GM21367 (cell line): ENCODE results near the gene CDIPT.
"Not testable (repeated sequence)": the region's sequence is repeated elsewhere in the genome, so short reads cannot be mapped to it uniquely, and the experiment has no call there.

Experiments used
- ATAC-seq: cut with Tn5 transposase; IDR thresholded peaks from one replicate; pipeline ENCODE4 v1.9.1; 2021; ENCODE audit not compliant: unreplicated experiment

The CDIPT gene

GRCh38 chr16:29862884-29863668 lies at the start of gene CDIPT:
CDIPT (minus strand) TSS chr16:29863226; CDS start chr16:29862857, 369 bp downstream.
- peak; percentile 71 for ATAC-seq

GRCh38 chr16:29912087-29912486 lies 49.1 kb upstream of the CDIPT start:
- ATAC-seq, result no peak

DNA sequence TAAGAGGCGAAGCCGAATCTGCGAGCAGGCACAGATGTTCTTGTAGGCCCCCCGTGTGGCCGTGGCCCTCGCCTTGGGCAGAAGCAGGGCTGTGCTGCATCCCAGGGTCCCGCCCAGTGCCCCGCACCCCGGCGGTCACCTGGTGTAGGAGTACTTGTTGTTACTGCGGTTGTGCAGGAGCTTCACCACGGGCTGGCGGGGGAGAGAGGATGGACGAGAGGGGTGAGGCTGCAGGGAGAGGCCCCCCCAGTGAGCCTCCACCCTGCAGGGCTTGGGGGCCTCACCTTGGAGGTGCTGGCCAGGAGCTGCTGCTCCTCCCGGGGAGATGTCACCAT lies 48.6 kb upstream of the CDIPT start:
- ATAC-seq, result no peak

- ATAC-seq, result no peak
These were observed 48.0 kb upstream of the CDIPT start for GRCh38 chr16:29910819-29911675.

- not testable (repeated sequence) for ATAC-seq
These were observed 46.8 kb upstream of the CDIPT start for GRCh38 chr16:29909851-29910250.

DNA sequence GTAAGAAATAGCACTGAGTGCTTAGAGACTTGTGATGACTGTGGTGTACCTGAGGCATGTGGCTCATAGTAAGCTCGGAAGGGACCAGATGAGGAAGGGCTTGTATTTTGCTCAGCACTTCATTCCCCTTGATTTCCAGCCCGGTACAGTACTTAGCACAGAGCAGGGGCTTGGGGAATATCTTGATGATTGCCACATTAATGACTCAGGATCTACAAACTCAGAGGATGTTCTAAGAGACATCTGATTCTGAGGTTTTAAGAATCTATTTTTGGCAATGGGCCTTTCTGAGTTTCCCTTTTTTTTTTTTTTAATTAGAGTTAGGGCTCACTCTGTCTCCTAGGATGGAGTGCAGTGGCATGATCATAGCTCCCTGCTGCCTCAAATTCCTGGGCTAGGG lies 46.4 kb upstream of the CDIPT start:
- ATAC-seq, result no peak

GRCh38 chr16:29908719-29909220 lies 45.7 kb upstream of the CDIPT start:
- ATAC-seq, result no peak

DNA sequence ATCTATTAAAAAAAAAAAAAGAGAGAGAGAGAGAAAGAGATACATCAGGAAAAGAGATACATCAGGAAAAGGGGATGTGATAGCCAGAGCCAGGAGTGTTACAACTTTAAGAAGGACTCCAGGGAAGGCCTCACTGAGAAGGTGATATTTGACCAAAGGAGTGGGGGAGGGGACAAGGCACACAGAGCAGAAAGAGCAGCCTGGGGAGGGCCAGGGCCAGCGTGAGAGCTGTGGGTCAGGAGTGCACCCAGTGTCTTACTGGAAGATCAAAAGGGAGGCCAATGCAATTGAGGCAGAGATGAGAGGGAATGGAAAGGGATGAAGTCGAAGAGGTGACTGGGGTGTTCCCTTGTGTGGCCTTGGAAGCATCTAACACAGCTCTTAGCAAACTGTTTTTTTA lies 44.9 kb upstream of the CDIPT start:
- no peak for ATAC-seq

DNA sequence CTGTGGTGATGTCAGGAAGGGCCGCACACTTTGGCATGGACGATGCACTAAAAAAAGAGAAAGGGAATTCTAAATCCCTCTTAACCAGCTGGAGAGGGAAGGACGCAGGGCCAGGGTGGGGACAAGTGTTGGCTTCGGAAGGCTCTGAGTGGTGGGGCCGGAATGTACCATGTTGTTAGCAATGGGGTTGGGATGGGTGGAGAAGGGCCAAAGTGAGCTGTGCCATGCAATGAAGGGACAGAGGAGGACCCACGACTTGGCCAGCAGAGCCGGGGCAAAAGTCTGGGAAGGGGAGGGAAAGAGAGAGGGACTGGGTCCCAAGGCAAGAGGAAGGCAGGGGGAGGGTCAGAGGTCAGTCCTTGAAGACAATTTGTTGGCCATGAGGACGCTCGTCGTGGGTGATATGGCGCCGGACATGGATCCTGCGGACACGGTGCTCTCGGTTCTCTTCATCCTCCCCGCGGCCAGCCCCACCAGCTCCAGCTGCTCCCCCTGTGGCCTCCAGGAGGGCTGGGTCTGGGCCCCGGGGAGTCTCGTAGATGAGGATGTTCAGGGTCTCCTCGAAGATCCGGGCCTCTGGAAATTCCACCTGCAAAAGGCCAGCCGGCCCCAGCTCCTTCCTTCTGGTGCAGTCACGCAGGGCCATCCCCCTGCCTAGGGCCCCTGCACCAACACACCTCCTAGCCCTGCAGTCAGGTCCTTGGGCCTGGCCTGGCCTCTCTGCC lies 43.7 kb upstream of the CDIPT start:
- ATAC-seq, result no peak

- ATAC-seq, result no peak
These were observed 42.6 kb upstream of the CDIPT start for GRCh38 chr16:29905668-29906067.

DNA sequence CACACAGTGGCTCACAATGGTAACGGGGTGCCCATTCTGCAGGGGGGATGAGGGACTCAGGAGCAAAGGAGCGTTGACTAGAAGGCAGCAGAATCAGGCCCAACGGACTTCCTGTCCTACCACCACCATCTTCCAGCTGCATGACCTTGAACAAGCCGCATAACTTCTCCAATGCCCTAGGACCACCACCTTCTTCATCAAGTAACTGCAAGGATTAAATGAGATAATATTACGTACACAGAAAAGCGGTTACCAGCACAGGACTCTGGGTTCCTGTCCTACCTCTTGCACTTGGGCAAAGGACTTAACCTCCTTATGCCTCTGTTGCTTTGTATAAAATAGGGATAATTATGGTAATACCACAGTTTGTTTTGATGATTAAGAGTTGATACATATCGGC lies 41.9 kb upstream of the CDIPT start:
- no peak for ATAC-seq

- no peak for ATAC-seq
These were observed 40.6 kb upstream of the CDIPT start for GRCh38 chr16:29903590-29903989.

DNA sequence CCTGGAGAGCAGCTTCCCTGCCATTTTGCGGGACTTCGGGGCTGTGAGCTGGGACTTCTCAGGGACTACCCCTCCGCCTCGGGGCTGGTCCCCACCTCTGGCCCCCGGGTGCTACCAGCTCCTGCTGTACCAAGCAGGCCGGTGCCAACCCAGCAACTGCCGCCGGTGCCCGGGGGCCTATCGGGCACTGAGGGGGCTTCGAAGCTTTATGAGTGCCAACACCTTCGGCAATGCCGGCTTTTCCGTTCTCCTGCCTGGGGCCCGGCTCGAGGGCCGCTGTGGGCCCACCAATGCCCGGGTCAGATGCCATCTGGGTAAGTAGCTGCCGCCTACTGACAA lies 38.5 kb upstream of the CDIPT start:
- ATAC-seq, result no peak

GRCh38 chr16:29900888-29901606 lies 38.0 kb upstream of the CDIPT start:
- no peak for ATAC-seq

- ATAC-seq, result no peak
These were observed 37.3 kb upstream of the CDIPT start, which contains the start of gene ASPHD1 for GRCh38 chr16:29900102-29900887. ASPHD1 (plus strand) TSS chr16:29900488; CDS start chr16:29900972, 484 bp downstream.

DNA sequence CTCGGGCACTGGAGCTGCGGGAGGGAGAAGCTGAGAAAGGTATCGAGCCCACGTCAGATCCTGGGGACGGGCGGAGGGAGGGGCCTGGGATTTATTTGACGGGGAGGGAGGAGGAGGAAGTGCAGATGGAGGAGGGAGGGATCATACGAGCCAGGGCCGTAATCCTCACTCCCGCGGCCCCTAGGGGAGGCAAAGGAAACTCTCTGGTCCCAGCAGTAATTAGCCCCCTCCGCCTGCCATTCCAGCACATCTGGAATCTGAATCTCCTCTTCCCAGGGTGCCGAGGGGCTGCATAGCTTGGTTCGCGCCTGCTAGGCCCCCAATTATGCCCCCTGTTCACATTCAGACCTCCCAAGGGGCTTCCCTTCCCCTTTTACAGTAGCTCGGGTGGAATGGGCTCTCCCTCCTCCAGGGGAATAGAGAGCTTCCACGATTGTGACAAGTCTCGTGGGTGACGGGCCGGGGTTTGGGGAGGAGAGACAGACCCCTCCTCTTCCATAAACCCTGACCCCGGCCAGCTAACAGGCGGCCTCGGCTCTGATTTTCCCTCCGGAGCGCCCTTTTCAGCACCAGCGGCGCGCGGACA lies 36.6 kb upstream of the CDIPT start, which contains the start of gene SEZ6L2:
Gene SEZ6L2, minus strand, starts transcription at position 35 of the 586 bp plus-strand sequence. CDS start 531 bp downstream, outside the sequence.
- no peak for ATAC-seq

GRCh38 chr16:29898804-29899515 lies 35.9 kb upstream of the CDIPT start:
- no peak for ATAC-seq

- no peak for ATAC-seq
These were observed 35.2 kb upstream of the CDIPT start for GRCh38 chr16:29898135-29898803.
